Uterus (tissue), 4 donors: ENCODE results near the gene MIOS. TPM values are rescaled to one million over a fixed set of nuclear protein-coding genes. Genes with fewer than 3 reads are reported as not detected.

Experiments
- DNase-seq, 2 donors: peaks; one replicate each; pipeline ENCODE4 v3.0.0-alpha.2; 2019 to 2020
- H3K27ac ChIP-seq, 2 donors: fragments of 200-600 bp; sonication (generic); 1 replicate in 1 of 2; 2 replicates in 1 of 2; pipeline ENCODE4 v1.5.1; 2016 to 2018
- H3K27me3 ChIP-seq, 2 donors: fragments of 200-600 bp; sonication (generic); one replicate each; pipeline ENCODE4 v1.5.1; 2018 to 2019; ENCODE audit warnings: control low read depth in 1 of 2
- H3K36me3 ChIP-seq, 2 donors: fragments of 200-600 bp; sonication (generic); one replicate each; pipeline ENCODE4 v1.5.1; 2019; ENCODE audit warnings: control low read depth in 1 of 2
- H3K4me1 ChIP-seq, 2 donors: fragments of 200-600 bp; sonication (generic); one replicate each; pipeline ENCODE4 v1.5.1; 2018 to 2019; ENCODE audit warnings: control low read depth in 1 of 2
- H3K4me3 ChIP-seq, 2 donors: fragments of 200-600 bp; sonication (generic); 1 replicate in 1 of 2; 2 replicates in 1 of 2; pipeline ENCODE4 v1.5.1; 2018 to 2019; ENCODE audit warnings: mild to moderate bottlenecking in 1 of 2
- H3K9me3 ChIP-seq, 2 donors: fragments of 200-600 bp; sonication (generic); one replicate each; pipeline ENCODE4 v1.5.1; 2019; ENCODE audit warnings: control low read depth in 1 of 2
- POLR2A ChIP-seq, 2 donors: fragments of 450-650 bp; IDR thresholded peaks; one replicate each; pipeline ENCODE4 v1.6.1; 2016; ENCODE audit warnings: antibody characterized with exemption in 2 of 2, mild to moderate bottlenecking in 1 of 2, moderate library complexity in 1 of 2
- intact Hi-C: fragments of 100-400 bp; cut with DNase I; formaldehyde crosslinking; loops from one replicate; pipeline ENCODE4 v1.15.1; 2023; ENCODE audit warnings: low total_unique reads
- total RNA-seq, 4 donors: library from RNA; depleted of rRNA in 3 of 4; stranded (reverse); fragments of >200 nt in 3 of 4; gene quantifications; one replicate each; pipeline versions ENCODE4 v1.1.0 to v1.2.4, GENCODE V29; 2014 to 2023
- TF ChIP-seq, protein P1 (sequence below), 4 experiments: fragments of 200-600 bp in 2 of 4; fragments of 450-650 bp in 2 of 4; sonication (generic) in 2 of 4; IDR thresholded peaks; one replicate each; pipeline ENCODE4 v1.5.1; 2016 to 2019; ENCODE audit warnings: antibody characterized with exemption in 4 of 4, mild to moderate bottlenecking in 2 of 4, moderate library complexity in 1 of 4
- donor health status: DM: yes; HTN: yes; CAD: no.

The MIOS gene
- total RNA-seq: 100 to 1,000 TPM in 1 of 4 donors, 10 to 100 TPM in 3; 13.2 to 124 (median 28.5) TPM

DNA sequence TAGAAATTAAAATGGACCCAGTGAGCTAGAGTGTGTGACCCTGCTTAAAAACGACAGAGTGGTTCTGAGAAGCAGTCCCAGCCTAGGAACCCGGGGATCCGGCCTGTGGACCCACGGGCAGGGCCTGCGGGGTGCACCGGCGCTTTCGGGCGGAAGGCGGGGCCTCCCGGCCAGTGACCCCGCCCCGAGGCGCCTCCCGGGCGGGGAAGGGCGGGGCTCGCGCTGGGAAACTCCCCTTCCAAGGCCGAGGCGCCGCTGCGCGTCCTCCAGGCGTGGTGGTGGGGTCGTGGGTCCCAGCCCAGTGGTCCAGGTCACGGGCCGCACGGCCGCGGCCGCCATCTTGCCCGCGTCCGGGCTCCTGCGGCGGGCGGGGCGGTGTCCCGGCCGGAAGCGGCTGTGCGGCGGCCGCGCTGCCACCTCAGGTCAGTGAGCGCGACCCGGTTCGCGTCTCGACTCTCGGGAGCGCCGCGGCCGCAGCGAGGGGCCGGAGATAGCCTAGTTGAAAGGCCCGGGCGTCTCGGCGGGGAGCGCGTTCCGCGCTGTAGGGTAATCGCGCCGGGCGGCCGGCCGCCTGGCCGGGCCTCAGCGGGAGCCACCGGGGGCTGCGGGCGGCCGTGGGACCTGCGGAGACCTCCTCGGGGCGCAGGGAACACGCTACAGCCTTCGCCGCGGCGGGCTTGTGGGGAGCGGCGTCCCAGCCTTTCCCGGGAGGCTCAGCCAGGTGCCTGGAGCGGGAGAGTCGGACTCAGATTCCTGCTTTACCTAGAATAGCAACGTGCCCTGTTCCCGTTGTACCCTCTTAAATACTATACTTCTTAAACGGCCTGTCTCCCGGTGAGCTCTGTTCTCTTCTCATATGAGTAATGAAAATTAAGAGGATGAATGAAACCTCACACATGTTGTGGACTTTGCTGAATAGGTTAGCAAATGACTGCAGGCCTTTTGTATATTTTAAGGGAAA lies at the start of gene MIOS:
Gene MIOS, plus strand, starts transcription at position 234 of the 961 bp plus-strand sequence. CDS start 5,592 bp downstream, outside the sequence.
- no peaks in the 10 kb centered on the region for H3K9me3 ChIP-seq
- peak within 1 kb of the TSS; percentile 89 to 90 for H3K27ac ChIP-seq
- H3K36me3 ChIP-seq: no peaks in the 10 kb centered on the region
- H3K27me3 ChIP-seq: no peaks in the 10 kb centered on the region
- intact Hi-C loops: no loop called here
- peaks cover 0 to 9% of the 10 kb centered on the region in 2 donors for H3K4me1 ChIP-seq
- H3K4me3 ChIP-seq: peak within 1 kb of the TSS; percentile 47 to 88
- TF ChIP-seq, protein P1, sequence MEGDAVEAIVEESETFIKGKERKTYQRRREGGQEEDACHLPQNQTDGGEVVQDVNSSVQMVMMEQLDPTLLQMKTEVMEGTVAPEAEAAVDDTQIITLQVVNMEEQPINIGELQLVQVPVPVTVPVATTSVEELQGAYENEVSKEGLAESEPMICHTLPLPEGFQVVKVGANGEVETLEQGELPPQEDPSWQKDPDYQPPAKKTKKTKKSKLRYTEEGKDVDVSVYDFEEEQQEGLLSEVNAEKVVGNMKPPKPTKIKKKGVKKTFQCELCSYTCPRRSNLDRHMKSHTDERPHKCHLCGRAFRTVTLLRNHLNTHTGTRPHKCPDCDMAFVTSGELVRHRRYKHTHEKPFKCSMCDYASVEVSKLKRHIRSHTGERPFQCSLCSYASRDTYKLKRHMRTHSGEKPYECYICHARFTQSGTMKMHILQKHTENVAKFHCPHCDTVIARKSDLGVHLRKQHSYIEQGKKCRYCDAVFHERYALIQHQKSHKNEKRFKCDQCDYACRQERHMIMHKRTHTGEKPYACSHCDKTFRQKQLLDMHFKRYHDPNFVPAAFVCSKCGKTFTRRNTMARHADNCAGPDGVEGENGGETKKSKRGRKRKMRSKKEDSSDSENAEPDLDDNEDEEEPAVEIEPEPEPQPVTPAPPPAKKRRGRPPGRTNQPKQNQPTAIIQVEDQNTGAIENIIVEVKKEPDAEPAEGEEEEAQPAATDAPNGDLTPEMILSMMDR (IDR thresholded peaks at IDR 0.05): no peak
- peak in 1 of 2 donors; percentile 82 for TF ChIP-seq POLR2A (IDR thresholded peaks at IDR 0.05)
- peak; percentile 81 to 87 for DNase-seq

DNA sequence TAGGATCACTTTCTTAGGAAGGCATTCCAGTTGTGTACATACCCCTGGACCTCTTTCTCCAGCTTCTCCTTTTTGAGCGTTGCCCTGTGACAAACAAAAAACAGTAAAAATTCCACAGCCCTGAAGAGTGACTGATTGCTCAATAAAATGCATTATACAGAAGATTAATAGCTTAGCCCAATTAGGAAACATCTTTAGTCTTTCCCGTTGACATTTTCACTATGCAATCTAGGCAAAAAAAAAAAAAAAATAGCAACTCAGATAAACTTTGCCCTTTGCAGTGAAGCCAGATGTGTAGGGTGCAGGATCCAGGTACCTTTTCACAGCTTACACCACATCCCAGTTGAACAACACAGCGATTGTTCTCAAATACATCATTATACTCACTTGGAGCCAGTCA lies 48.9 kb upstream of the MIOS start:
- H3K27me3 ChIP-seq: no peaks in the 10 kb centered on the region
- TF ChIP-seq, protein P1 (IDR thresholded peaks at IDR 0.05): no peak
- no peak for TF ChIP-seq POLR2A (IDR thresholded peaks at IDR 0.05)
- H3K36me3 ChIP-seq: no peaks in the 10 kb centered on the region
- H3K4me3 ChIP-seq: no peak overlapping the region
- peaks cover 0 to 6% of the 10 kb centered on the region in 2 donors for H3K4me1 ChIP-seq
- H3K9me3 ChIP-seq: no peaks in the 10 kb centered on the region
- intact Hi-C loops: no loop called here
- no peak for DNase-seq
- no peak overlapping the region for H3K27ac ChIP-seq

DNA sequence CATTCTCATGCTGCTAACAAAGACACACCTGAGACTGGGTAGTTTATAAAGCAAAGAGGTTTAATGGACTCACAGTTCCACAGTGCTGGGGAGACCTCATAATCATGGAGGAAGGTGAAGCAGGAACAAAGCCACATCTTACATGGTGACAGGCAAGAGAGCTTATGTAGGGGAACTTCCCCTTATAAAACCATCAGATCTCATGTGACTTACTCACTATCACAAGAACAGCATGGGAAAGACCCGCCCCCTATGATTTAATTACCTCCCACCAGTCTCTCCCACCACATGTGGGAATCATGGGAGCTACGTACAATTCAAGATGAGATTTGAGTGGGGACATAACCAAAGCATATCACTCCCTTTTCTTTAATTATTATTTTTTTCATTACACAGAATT lies 47.6 kb upstream of the MIOS start:
- Histone ChIP-seq H3K36me3 (no peaks in the 10 kb centered on the region), H3K4me3 (no peak overlapping the region), H3K9me3 (no peaks in the 10 kb centered on the region), H3K27me3 (no peaks in the 10 kb centered on the region), H3K4me1 (peaks cover 0 to 6% of the 10 kb centered on the region in 2 donors), H3K27ac (no peak overlapping the region)
- intact Hi-C loops: no loop called here
- no peak for TF ChIP-seq POLR2A (IDR thresholded peaks at IDR 0.05)
- TF ChIP-seq, protein P1 (IDR thresholded peaks at IDR 0.05): no peak
- no peak for DNase-seq

DNA sequence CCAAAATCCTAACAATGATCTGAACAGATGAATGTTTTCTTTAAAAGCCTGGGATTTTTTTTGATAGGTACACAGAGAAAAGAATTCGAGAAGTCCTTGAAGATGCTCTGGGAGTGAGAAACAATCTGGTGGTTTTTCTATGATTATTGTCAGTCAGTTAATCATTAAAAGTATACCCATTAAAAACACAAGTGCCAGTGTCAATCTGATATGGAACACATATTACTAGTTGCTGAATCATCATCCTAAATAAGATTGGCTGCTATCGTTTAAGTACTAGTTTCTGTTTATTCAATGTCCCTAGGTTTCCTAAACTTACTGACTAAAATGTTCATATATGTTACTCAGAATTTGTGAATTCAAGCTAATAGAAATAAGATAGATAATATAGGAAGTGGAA lies 47.2 kb upstream of the MIOS start:
- Histone ChIP-seq H3K9me3 (no peaks in the 10 kb centered on the region), H3K27ac (no peak overlapping the region)
- intact Hi-C loops: no loop called here

More for the DNA sequence above, 47.2 kb upstream of the MIOS start:
- no peak overlapping the region for H3K4me3 ChIP-seq
- no peaks in the 10 kb centered on the region for H3K27me3 ChIP-seq
- H3K36me3 ChIP-seq: no peaks in the 10 kb centered on the region
- peaks cover 0 to 6% of the 10 kb centered on the region in 2 donors for H3K4me1 ChIP-seq
- no peak for TF ChIP-seq POLR2A (IDR thresholded peaks at IDR 0.05)
- TF ChIP-seq, protein P1 (IDR thresholded peaks at IDR 0.05): no peak
- no peak for DNase-seq
